HCT116 (cell line): Measurements from ENCODE around the gene COL5A1. TPM values are rescaled to one million over a fixed set of nuclear protein-coding genes. Genes with fewer than 3 reads are reported as not detected.

Experiments used
- ATAC-seq: fragments of 200-7000 bp; cut with Tn5 transposase; 2 replicates; pipeline ENCODE4 v1.9.1; 2020; ENCODE audit warnings: mild to moderate bottlenecking, moderate library complexity
- BruUV-seq: library from RNA; stranded (reverse); fragments of 400-500 nt; replicated peaks from 2 replicates; lab custom pipeline; 2021; lab: Mats Ljungman, UMichigan
- CTCF ChIA-PET: fragments of 300-600 bp; sonication (Branson Sonifier 250); formaldehyde crosslinking; loops from one replicate; lab custom pipeline; 2021; ENCODE audit warnings: antibody characterized with exemption; lab: Charles Lee
- POLR2A ChIA-PET: fragments of 300-600, 350-600 bp; sonication (Branson Sonifier 250); formaldehyde crosslinking; loops from one replicate; lab custom pipeline; 2021; ENCODE audit warnings: antibody characterized with exemption; lab: Charles Lee
- RAD21 ChIA-PET, 2 experiments: fragments of 300-600 bp; sonication (Branson Sonifier 250); formaldehyde crosslinking; loops; one replicate each; lab custom pipeline; 2023; ENCODE audit warnings: low total read pairs in 2 of 2; ENCODE audit not compliant: uncharacterized antibody in 2 of 2, unreplicated experiment in 2 of 2, low non-redundant PET in 1 of 2; lab: Charles Lee
- DNase-seq: peaks from one replicate; pipeline ENCODE4 v3.0.0-alpha.2; 2010; ENCODE audit warnings: low read depth, low spot score
- H2AFZ ChIP-seq: fragments of 200-600 bp; shearing (Covaris generic), sonication (generic); 2 replicates; pipeline ENCODE4 v1.6.1; 2017; ENCODE audit warnings: low read depth, mixed run types, mixed read lengths, antibody characterized with exemption, low read length; ENCODE audit not compliant: poor library complexity, severe bottlenecking
- H3K27ac ChIP-seq: 2 replicates; pipeline ENCODE4 v1.5.1; 2012; ENCODE audit warnings: low read depth, low read length
- H3K27me3 ChIP-seq: fragments of 200-600 bp; sonication (generic); 2 replicates; pipeline ENCODE4 v1.6.1; 2016; ENCODE audit warnings: mixed run types, low read length, mixed read lengths; ENCODE audit not compliant: insufficient read depth
- H3K36me3 ChIP-seq, 2 experiments: fragments of 200-500 bp in 1 of 2; fragments of 200-600 bp in 1 of 2; sonication (Bioruptor generic) in 1 of 2; sonication (generic) in 1 of 2; 2 replicates each; pipeline versions ENCODE4 v1.5.1 to v1.6.1; 2014 to 2016; ENCODE audit warnings: low read length in 2 of 2, inconsistent platforms in 1 of 2, mixed read lengths in 1 of 2, mixed run types in 1 of 2; ENCODE audit not compliant: insufficient read depth in 2 of 2, control insufficient read depth in 1 of 2
- H3K4me1 ChIP-seq, 2 experiments: fragments of 200-600 bp in 1 of 2; sonication (generic) in 1 of 2; 2 replicates each; pipeline versions ENCODE4 v1.5.1 to v1.6.1; 2012 to 2017; ENCODE audit warnings: low read length in 2 of 2, inconsistent platforms in 1 of 2, mild to moderate bottlenecking in 1 of 2, mixed read lengths in 1 of 2, mixed run types in 1 of 2, moderate library complexity in 1 of 2; ENCODE audit not compliant: insufficient read depth in 2 of 2, control insufficient read depth in 1 of 2
- H3K4me2 ChIP-seq: fragments of 200-600 bp; sonication (generic); 2 replicates; pipeline ENCODE4 v1.6.1; 2017; ENCODE audit warnings: mixed run types, low read length, mixed read lengths
- H3K4me3 ChIP-seq, 2 experiments: fragments of 200-600 bp in 1 of 2; sonication (generic) in 1 of 2; replicated peaks in 1 of 2; 2 replicates each; pipeline ENCODE4 v1.5.1; 2011 to 2016; ENCODE audit warnings: low read length in 2 of 2, control low read depth in 1 of 2, low read depth in 1 of 2, mild to moderate bottlenecking in 1 of 2, mixed read lengths in 1 of 2, mixed run types in 1 of 2
- H3K79me2 ChIP-seq: fragments of 200-600 bp; sonication (generic); 2 replicates; pipeline ENCODE4 v1.6.1; 2017; ENCODE audit warnings: mild to moderate bottlenecking, mixed run types, low read length, moderate library complexity, mixed read lengths; ENCODE audit not compliant: insufficient read depth
- H3K9ac ChIP-seq: fragments of 200-600 bp; sonication (generic); 2 replicates; pipeline ENCODE4 v1.6.1; 2016; ENCODE audit warnings: low read length, mixed read lengths
- H3K9me2 ChIP-seq: fragments of 200-600 bp; sonication (generic), shearing (Covaris generic); 2 replicates; pipeline ENCODE4 v1.6.1; 2017; ENCODE audit warnings: mixed run types, mild to moderate bottlenecking, moderate library complexity; ENCODE audit not compliant: insufficient read depth
- H3K9me3 ChIP-seq, 2 experiments: fragments of 200-500 bp in 1 of 2; fragments of 200-600 bp in 1 of 2; sonication (Bioruptor generic) in 1 of 2; sonication (generic) in 1 of 2; 2 replicates each; pipeline ENCODE4 v1.6.1; 2014 to 2017; ENCODE audit warnings: low read length in 2 of 2, mixed read lengths in 2 of 2, inconsistent platforms in 1 of 2, low read depth in 1 of 2, mild to moderate bottlenecking in 1 of 2, mixed run types in 1 of 2, moderate library complexity in 1 of 2; ENCODE audit not compliant: control insufficient read depth in 1 of 2, insufficient read depth in 1 of 2
- H4K20me1 ChIP-seq: fragments of 200-600 bp; sonication (generic), shearing (Covaris generic); 2 replicates; pipeline ENCODE4 v1.6.1; 2017; ENCODE audit warnings: mixed run types, mild to moderate bottlenecking, moderate library complexity; ENCODE audit not compliant: insufficient read depth
- CBX3 ChIP-seq: IDR thresholded peaks from 2 replicates; pipeline ENCODE4 v1.6.1; 2012; ENCODE audit warnings: low read depth
- CEBPB ChIP-seq: IDR thresholded peaks from 2 replicates; pipeline ENCODE4 v1.6.1; 2012; ENCODE audit warnings: low read depth
- EGR1 ChIP-seq: IDR thresholded peaks from 2 replicates; pipeline ENCODE4 v1.6.1; 2012; ENCODE audit warnings: low read depth
- ELF1 ChIP-seq: IDR thresholded peaks from 2 replicates; pipeline ENCODE4 v1.6.1; 2012; ENCODE audit warnings: low read depth, borderline replicate concordance
- FOSL1 ChIP-seq: IDR thresholded peaks from 2 replicates; pipeline ENCODE4 v1.6.1; 2012; ENCODE audit warnings: low read depth
- JUND ChIP-seq: IDR thresholded peaks from 2 replicates; pipeline ENCODE4 v1.6.1; 2012
- MAX ChIP-seq: IDR thresholded peaks from 2 replicates; pipeline ENCODE4 v1.6.1; 2012
- POLR2A ChIP-seq: IDR thresholded peaks from 2 replicates; pipeline ENCODE4 v1.7.0; 2011; ENCODE audit warnings: borderline replicate concordance; ENCODE audit not compliant: insufficient read depth, insufficient read length; ENCODE audit errors: extremely low read depth
- RAD21 ChIP-seq: IDR thresholded peaks from 2 replicates; pipeline ENCODE4 v1.6.1; 2012; ENCODE audit warnings: low read depth, mild to moderate bottlenecking
- SP1 ChIP-seq: IDR thresholded peaks from 2 replicates; pipeline ENCODE4 v1.6.1; 2012; ENCODE audit warnings: low read depth
- SRF ChIP-seq: IDR thresholded peaks from 2 replicates; pipeline ENCODE4 v1.6.1; 2012; ENCODE audit warnings: low read depth
- TCF7L2 ChIP-seq: IDR thresholded peaks from 2 replicates; pipeline ENCODE4 v1.7.0; 2011; ENCODE audit warnings: borderline replicate concordance, inconsistent platforms; ENCODE audit not compliant: insufficient read depth, insufficient read length; ENCODE audit errors: extremely low read depth
- YY1 ChIP-seq: IDR thresholded peaks from 2 replicates; pipeline ENCODE4 v1.6.1; 2011; ENCODE audit warnings: low read length, low read depth, moderate library complexity, mild to moderate bottlenecking; ENCODE audit not compliant: insufficient replicate concordance; ENCODE audit errors: extremely low read depth
- ZNF274 ChIP-seq: fragments of 200-500 bp; sonication (Bioruptor generic); IDR thresholded peaks from 2 replicates; pipeline ENCODE4 v1.6.1; 2014; ENCODE audit warnings: mild to moderate bottlenecking, low read depth, low read length, inconsistent platforms
- intact Hi-C: fragments of 100-400 bp; cut with micrococcal nuclease; formaldehyde crosslinking; loops from 2 replicates; pipeline ENCODE4 v1.10.0; 2022
- total RNA-seq: library from RNA; stranded (reverse); gene quantifications from one replicate; pipeline ENCODE4 v1.2.1, GENCODE V29; 2021; ENCODE audit not compliant: unreplicated experiment

COL5A1 gene
- total RNA-seq, 1 experiment from 2014 or later = 0.30 TPM

- CTCF ChIA-PET = interaction anchor here (0.9 to 3.0 kb wide), 5 partner anchors 37 to 290 kb away, joined by 3 to 30 read pairs (median 6); no protein-coding TSS in a partner anchor
- Histone ChIP-seq H3K36me3 (no peaks in the 10 kb centered on the region), H2AFZ (no peak overlapping the region)
- no peak for DNase-seq
- TF ChIP-seq ZNF274 = no peak
- no peak for TF ChIP-seq CBX3
- no peak for TF ChIP-seq JUND
- TF ChIP-seq POLR2A = no peak
- no peak for TF ChIP-seq YY1
- TF ChIP-seq RAD21 = no peak
- no peak for TF ChIP-seq TCF7L2
- no peak for TF ChIP-seq SP1
- no peak for TF ChIP-seq FOSL1
- no peak for TF ChIP-seq EGR1
- no peak for TF ChIP-seq SRF
- no peak for TF ChIP-seq MAX
- TF ChIP-seq ELF1 = no peak
- no peak for TF ChIP-seq CEBPB
- TF ChIP-seq, all 23 proteins: peak for 0
- Histone ChIP-seq H4K20me1 (no peaks in the 10 kb centered on the region), H3K4me2 (no peak overlapping the region), H3K4me1 (no peaks in the 10 kb centered on the region), H3K9me2 (no peaks in the 10 kb centered on the region), H3K4me3 (no peak overlapping the region), H3K9ac (no peak overlapping the region), H3K27ac (no peak overlapping the region), H3K9me3 (peaks cover 0 to 2% of the 10 kb centered on the region in 2 experiments; a peak in 1 of 4 replicates), H3K27me3 (no peaks in the 10 kb centered on the region), H3K79me2 (no peaks in the 10 kb centered on the region)
- BruUV-seq = no TSS peak
- ChIA-PET POLR2A (no interaction called here), RAD21 (interaction anchor here in 1 of 2 experiments (1.5 kb wide), 1 partner anchor 41 kb away, joined by 7 read pairs; no protein-coding TSS in a partner anchor)
- no peak for ATAC-seq
- intact Hi-C loops = loop anchor here (1.0 kb wide), 2 partner anchors 41 to 290 kb away; no protein-coding TSS in a partner anchor
These were observed 98.0 kb downstream of the COL5A1 start for GRCh38 chr9:134739660-134739968.
